Measurements from ENCODE around the gene VMO1. TPM values are rescaled to one million over a fixed set of nuclear protein-coding genes. Genes with fewer than 3 reads are reported as not detected.

The VMO1 gene, protein sequence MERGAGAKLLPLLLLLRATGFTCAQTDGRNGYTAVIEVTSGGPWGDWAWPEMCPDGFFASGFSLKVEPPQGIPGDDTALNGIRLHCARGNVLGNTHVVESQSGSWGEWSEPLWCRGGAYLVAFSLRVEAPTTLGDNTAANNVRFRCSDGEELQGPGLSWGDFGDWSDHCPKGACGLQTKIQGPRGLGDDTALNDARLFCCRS
- polyA plus RNA-seq (1.6 TPM in 1 of 2 replicates, not detected in the other), polyA minus RNA-seq (not detected in 2 replicates)

DNA sequence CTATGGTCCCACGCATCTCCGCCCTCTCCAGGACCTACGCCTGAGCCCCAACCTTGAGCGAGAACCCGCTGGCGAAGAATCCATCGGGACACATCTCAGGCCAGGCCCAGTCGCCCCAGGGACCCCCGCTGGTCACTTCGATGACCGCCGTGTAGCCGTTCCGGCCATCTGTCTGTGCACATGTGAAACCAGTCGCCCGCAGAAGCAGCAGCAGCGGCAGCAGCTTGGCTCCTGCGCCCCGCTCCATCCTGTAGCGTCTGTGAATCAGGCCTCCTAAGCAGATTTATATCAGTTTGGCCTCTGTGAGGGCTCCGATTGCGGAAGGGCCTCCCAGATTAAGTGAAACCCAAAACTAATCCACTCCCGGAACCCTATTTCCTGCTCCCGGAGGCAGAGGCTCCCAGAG is at the start of gene VMO1:
Gene VMO1, minus strand, starts transcription at position 259 of the 406 bp plus-strand sequence. Its CDS starts 12 bp downstream, at position 247.
- peaks cover 6% of the 10 kb centered on the region for H3F3A ChIP-seq (ENCODE audit: insufficient read depth, low read length, poor library complexity, severe bottlenecking)
- no peak within 1 kb of the TSS for H3K27ac ChIP-seq (ENCODE audit: low read length)
- H3K4me2 ChIP-seq (ENCODE audit: low read length), result no peak within 1 kb of the TSS
- no peaks in the 10 kb centered on the region for H3K9me2 ChIP-seq (ENCODE audit: insufficient read depth, low read length)
- H4K20me1 ChIP-seq (ENCODE audit: insufficient read depth), result no peaks in the 10 kb centered on the region
- H3K36me3 ChIP-seq (ENCODE audit: insufficient read depth, low read length), result no peaks in the 10 kb centered on the region
- H3K79me2 ChIP-seq (replicated peaks; ENCODE audit: insufficient read depth, low read length), result no peaks in the 10 kb centered on the region
- no peaks in the 10 kb centered on the region for H3K9me3 ChIP-seq (ENCODE audit: low read length)
- TF ChIP-seq REST (IDR thresholded peaks at IDR 0.05; ENCODE audit: borderline replicate concordance) (no peak), CTCF (IDR thresholded peaks at IDR 0.05; ENCODE audit: poor library complexity, severe bottlenecking) (no peak), MXI1 (conservative IDR thresholded peaks at IDR 0.05; ENCODE audit: poor library complexity, severe bottlenecking) (no peak), POLR2AphosphoS5 (IDR thresholded peaks at IDR 0.05) (no peak), RAD21 (conservative IDR thresholded peaks at IDR 0.05) (no peak)
- H3K27me3 ChIP-seq (ENCODE audit: insufficient read depth, low read depth, low read length), result no peaks in the 10 kb centered on the region
- H2AFZ ChIP-seq (ENCODE audit: low read depth, low read length), result no peak within 1 kb of the TSS
- H3K4me3 ChIP-seq (ENCODE audit: low read length), result no peak within 1 kb of the TSS
- no peak within 1 kb of the TSS for H3K9ac ChIP-seq (ENCODE audit: low read length)

GRCh38 chr17:4834681-4835020 is 48.5 kb upstream of the VMO1 start:
- H3K27ac ChIP-seq (ENCODE audit: low read length), result peak overlapping the region; percentile 87
- no peaks in the 10 kb centered on the region for H3K9me3 ChIP-seq (ENCODE audit: low read length)
- no peaks in the 10 kb centered on the region for H3K9me2 ChIP-seq (ENCODE audit: insufficient read depth, low read length)
- no peaks in the 10 kb centered on the region for H4K20me1 ChIP-seq (ENCODE audit: insufficient read depth)
- peak overlapping the region; percentile 97 for H3K4me2 ChIP-seq (ENCODE audit: low read length)
- H3K36me3 ChIP-seq (ENCODE audit: insufficient read depth, low read length), result no peaks in the 10 kb centered on the region
- H2AFZ ChIP-seq (ENCODE audit: low read depth, low read length), result no peak overlapping the region
- peak overlapping the region; percentile 95 for H3K9ac ChIP-seq (ENCODE audit: low read length)
- peaks cover 57% of the 10 kb centered on the region for H3K79me2 ChIP-seq (replicated peaks; ENCODE audit: insufficient read depth, low read length)
- H3K27me3 ChIP-seq (ENCODE audit: insufficient read depth, low read depth, low read length), result no peaks in the 10 kb centered on the region
- H3K4me3 ChIP-seq (ENCODE audit: low read length), result peak overlapping the region; percentile 100
- no peaks in the 10 kb centered on the region for H3F3A ChIP-seq (ENCODE audit: insufficient read depth, low read length, poor library complexity, severe bottlenecking)
- TF ChIP-seq MXI1 (conservative IDR thresholded peaks at IDR 0.05; ENCODE audit: poor library complexity, severe bottlenecking) (no peak), EP300 (conservative IDR thresholded peaks at IDR 0.05; ENCODE audit: poor library complexity, severe bottlenecking) (no peak), TAF1 (IDR thresholded peaks at IDR 0.05; ENCODE audit: low read depth) (no peak), EZH2 (IDR thresholded peaks at IDR 0.05; ENCODE audit: borderline replicate concordance, insufficient read depth, low read length, poor library complexity, severe bottlenecking) (no peak), SMC3 (conservative IDR thresholded peaks at IDR 0.05; ENCODE audit: poor library complexity) (no peak), POLR2AphosphoS5 (IDR thresholded peaks at IDR 0.05) (no peak), RAD21 (conservative IDR thresholded peaks at IDR 0.05) (no peak), CTCF (IDR thresholded peaks at IDR 0.05; ENCODE audit: poor library complexity, severe bottlenecking) (no peak), REST (IDR thresholded peaks at IDR 0.05; ENCODE audit: borderline replicate concordance) (no peak)
